ENCODE data around the gene BPHL. TPM values are rescaled to one million over a fixed set of nuclear protein-coding genes. Genes with fewer than 3 reads are reported as not detected.

Gene BPHL
- polyA plus RNA-seq, 1 of the 3 experiments (the other 2 are of a cell fraction), result 21.7 TPM

DNA sequence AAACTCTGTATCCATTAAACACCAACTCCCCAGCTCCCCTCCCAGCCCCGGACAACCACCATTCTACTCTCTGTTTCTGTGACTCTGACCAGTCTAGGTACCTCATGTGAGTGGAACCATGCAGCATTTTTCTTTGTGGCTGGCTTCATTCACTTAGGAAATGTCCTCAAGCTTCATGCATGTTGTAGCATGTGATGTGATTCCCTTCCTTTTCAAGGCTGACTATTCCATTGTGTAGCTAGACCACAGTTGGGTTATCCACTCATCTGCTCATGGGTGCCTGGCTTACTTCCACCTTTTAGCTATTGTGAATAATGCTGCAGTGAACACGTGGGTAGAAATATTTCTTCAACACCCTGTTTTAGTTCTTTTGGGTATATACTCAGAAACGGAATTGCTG lies 8.8 kb upstream of the BPHL start:
- Histone ChIP-seq H3K9me2 (no peaks in the 10 kb centered on the region), H2AFZ (ENCODE audit: low read depth) (no peak overlapping the region), H3K9ac (no peak overlapping the region), H3K36me3 (replicated peaks in 1 of 2; ENCODE audit: control insufficient read depth in 1 of 2, insufficient read depth in 2 of 2, low read length in 1 of 2) (peaks cover 55 to 75% of the 10 kb centered on the region in 2 experiments), H3K9me3 (no peaks in the 10 kb centered on the region), H3K4me1 (ENCODE audit: control insufficient read depth in 1 of 2, insufficient read depth in 2 of 2, low read depth in 1 of 2, low read length in 1 of 2) (no peaks in the 10 kb centered on the region), H3K27me3 (ENCODE audit: insufficient read depth) (no peaks in the 10 kb centered on the region), H3K4me2 (no peak overlapping the region), H4K20me1 (ENCODE audit: insufficient read depth) (no peaks in the 10 kb centered on the region), H3K27ac (ENCODE audit: low read depth in 2 of 2, low read length in 1 of 2) (no peak overlapping the region), H3K79me2 (ENCODE audit: insufficient read depth) (no peaks in the 10 kb centered on the region), H3K4me3 (ENCODE audit: low read depth in 2 of 2, low read length in 1 of 2) (no peak overlapping the region), H3F3A (replicated peaks; ENCODE audit: insufficient read depth) (peaks cover 5% of the 10 kb centered on the region)
- TF ChIP-seq, protein P1, sequence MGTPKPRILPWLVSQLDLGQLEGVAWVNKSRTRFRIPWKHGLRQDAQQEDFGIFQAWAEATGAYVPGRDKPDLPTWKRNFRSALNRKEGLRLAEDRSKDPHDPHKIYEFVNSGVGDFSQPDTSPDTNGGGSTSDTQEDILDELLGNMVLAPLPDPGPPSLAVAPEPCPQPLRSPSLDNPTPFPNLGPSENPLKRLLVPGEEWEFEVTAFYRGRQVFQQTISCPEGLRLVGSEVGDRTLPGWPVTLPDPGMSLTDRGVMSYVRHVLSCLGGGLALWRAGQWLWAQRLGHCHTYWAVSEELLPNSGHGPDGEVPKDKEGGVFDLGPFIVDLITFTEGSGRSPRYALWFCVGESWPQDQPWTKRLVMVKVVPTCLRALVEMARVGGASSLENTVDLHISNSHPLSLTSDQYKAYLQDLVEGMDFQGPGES (IDR thresholded peaks at IDR 0.05; ENCODE audit: low read depth, low read length), result no peak
- TF ChIP-seq FOXJ3 (CRISPR knock-in tag; IDR thresholded peaks at IDR 0.05) (no peak), FOXM1 (IDR thresholded peaks at IDR 0.05; ENCODE audit: low read depth) (no peak), FOSL2 (IDR thresholded peaks at IDR 0.05; ENCODE audit: borderline replicate concordance, low read depth) (no peak), NRF1 (IDR thresholded peaks at IDR 0.05; ENCODE audit: low read depth, low read length) (no peak), EZH2phosphoT487 (IDR thresholded peaks at IDR 0.05; ENCODE audit: borderline replicate concordance, low read depth) (no peak), TEAD4 (IDR thresholded peaks at IDR 0.05; ENCODE audit: borderline replicate concordance, insufficient read depth) (no peak), GABPA (IDR thresholded peaks at IDR 0.05; ENCODE audit: low read depth) (no peak), MEF2A (IDR thresholded peaks at IDR 0.05; ENCODE audit: borderline replicate concordance, low read depth) (no peak), SMC3 (IDR thresholded peaks at IDR 0.05; ENCODE audit: low read depth, low read length) (no peak), REST (IDR thresholded peaks at IDR 0.05; ENCODE audit: low read depth, low read length) (no peak), MXI1 (IDR thresholded peaks at IDR 0.05; ENCODE audit: low read depth, low read length) (no peak), USF1 (IDR thresholded peaks at IDR 0.05; ENCODE audit: borderline replicate concordance, low read depth) (no peak), RXRA (IDR thresholded peaks at IDR 0.05; ENCODE audit: borderline replicate concordance, low read depth) (no peak)
- TF ChIP-seq, protein P2, sequence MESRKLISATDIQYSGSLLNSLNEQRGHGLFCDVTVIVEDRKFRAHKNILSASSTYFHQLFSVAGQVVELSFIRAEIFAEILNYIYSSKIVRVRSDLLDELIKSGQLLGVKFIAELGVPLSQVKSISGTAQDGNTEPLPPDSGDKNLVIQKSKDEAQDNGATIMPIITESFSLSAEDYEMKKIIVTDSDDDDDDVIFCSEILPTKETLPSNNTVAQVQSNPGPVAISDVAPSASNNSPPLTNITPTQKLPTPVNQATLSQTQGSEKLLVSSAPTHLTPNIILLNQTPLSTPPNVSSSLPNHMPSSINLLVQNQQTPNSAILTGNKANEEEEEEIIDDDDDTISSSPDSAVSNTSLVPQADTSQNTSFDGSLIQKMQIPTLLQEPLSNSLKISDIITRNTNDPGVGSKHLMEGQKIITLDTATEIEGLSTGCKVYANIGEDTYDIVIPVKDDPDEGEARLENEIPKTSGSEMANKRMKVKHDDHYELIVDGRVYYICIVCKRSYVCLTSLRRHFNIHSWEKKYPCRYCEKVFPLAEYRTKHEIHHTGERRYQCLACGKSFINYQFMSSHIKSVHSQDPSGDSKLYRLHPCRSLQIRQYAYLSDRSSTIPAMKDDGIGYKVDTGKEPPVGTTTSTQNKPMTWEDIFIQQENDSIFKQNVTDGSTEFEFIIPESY (IDR thresholded peaks at IDR 0.05; ENCODE audit: borderline replicate concordance, low read depth), result no peak
- TF ChIP-seq, protein P3, sequence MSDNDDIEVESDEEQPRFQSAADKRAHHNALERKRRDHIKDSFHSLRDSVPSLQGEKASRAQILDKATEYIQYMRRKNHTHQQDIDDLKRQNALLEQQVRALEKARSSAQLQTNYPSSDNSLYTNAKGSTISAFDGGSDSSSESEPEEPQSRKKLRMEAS (IDR thresholded peaks at IDR 0.05; ENCODE audit: low read depth), result no peak
- DNase-seq, result no peak
- CTCF ChIA-PET, result no interaction called here
- POLR2A ChIA-PET, result no interaction called here
- WGBS (ENCODE audit: low lambda C conversion rate), result 94% methylated on average over 3 of the region's 3 CpGs

Measured in SK-N-SH (cell line).